Measurements from ENCODE around the gene PSORS1C2.
"Not testable (repeated sequence)": the region's sequence is repeated elsewhere in the genome, so short reads cannot be mapped to it uniquely, and the experiment has no call there.

Gene PSORS1C2

GRCh38 chr6:31138982-31139381 is at the start of gene PSORS1C2:
Gene PSORS1C2 (minus strand): TSS chr6:31139066. CDS start chr6:31139026, 40 bp downstream.
- no peak for DNase-seq

GRCh38 chr6:31187780-31188194 is 48.9 kb upstream of the PSORS1C2 start:
- DNase-seq, result no peak

GRCh38 chr6:31186052-31186734 is 47.3 kb upstream of the PSORS1C2 start:
- DNase-seq, result no peak

- not testable (repeated sequence) for DNase-seq
These were observed 46.8 kb upstream of the PSORS1C2 start for GRCh38 chr6:31185695-31186051.

GRCh38 chr6:31183859-31184258 is 45.0 kb upstream of the PSORS1C2 start:
- DNase-seq, result not testable (repeated sequence)

GRCh38 chr6:31183287-31183686 is 44.4 kb upstream of the PSORS1C2 start:
- DNase-seq, result not testable (repeated sequence)

GRCh38 chr6:31180500-31180899 is 41.6 kb upstream of the PSORS1C2 start:
- DNase-seq, result no peak

GRCh38 chr6:31179896-31180295 is 41.0 kb upstream of the PSORS1C2 start:
- no peak for DNase-seq

GRCh38 chr6:31179042-31179386 is 40.1 kb upstream of the PSORS1C2 start:
- DNase-seq, result no peak

- DNase-seq, result no peak
These were observed 39.5 kb upstream of the PSORS1C2 start for GRCh38 chr6:31178143-31179041.

GRCh38 chr6:31175971-31176370 is 37.1 kb upstream of the PSORS1C2 start:
- DNase-seq, result no peak

- DNase-seq, result no peak
These were observed 35.5 kb upstream of the PSORS1C2 start for GRCh38 chr6:31174378-31174777.

- no peak for DNase-seq
These were observed 34.5 kb upstream of the PSORS1C2 start for GRCh38 chr6:31173406-31173805.

- DNase-seq, result no peak
These were observed 34.1 kb upstream of the PSORS1C2 start for GRCh38 chr6:31172973-31173384.

- DNase-seq, result no peak
These were observed 33.4 kb upstream of the PSORS1C2 start for GRCh38 chr6:31171931-31172905.

- no peak for DNase-seq
These were observed 32.3 kb upstream of the PSORS1C2 start for GRCh38 chr6:31170987-31171671.

- no peak for DNase-seq
These were observed 31.7 kb upstream of the PSORS1C2 start, which contains the start of gene POU5F1 for GRCh38 chr6:31170600-31170881. Gene POU5F1 (minus strand): TSS chr6:31170682. CDS start chr6:31170620, 62 bp downstream.

- not testable (repeated sequence) for DNase-seq
These were observed 31.2 kb upstream of the PSORS1C2 start for GRCh38 chr6:31169858-31170599.

GRCh38 chr6:31169123-31169857 is 30.4 kb upstream of the PSORS1C2 start:
- no peak for DNase-seq

- DNase-seq, result no peak
These were observed 29.7 kb upstream of the PSORS1C2 start for GRCh38 chr6:31168606-31169005.

- DNase-seq, result no peak
These were observed 27.1 kb upstream of the PSORS1C2 start for GRCh38 chr6:31165986-31166385.
